Retinal pigment epithelial cell (primary cell): ENCODE data around the gene MPHOSPH8.
"Not testable (repeated sequence)": the region's sequence is repeated elsewhere in the genome, so short reads cannot be mapped to it uniquely, and the experiment has no call there.

Source experiments
- DNase-seq: peaks from one replicate; pipeline ENCODE4 v3.0.0-alpha.2; 2010; ENCODE audit warnings: low read depth
- H3K4me3 ChIP-seq: 2 replicates; pipeline ENCODE4 v1.5.1; 2011; ENCODE audit warnings: mild to moderate bottlenecking, low read length, control low read depth, moderate library complexity
- TF ChIP-seq, protein P1 (sequence below): conservative IDR thresholded peaks from 2 replicates; pipeline ENCODE4 v1.5.1; 2011; ENCODE audit warnings: low read depth, low read length, control low read depth, inconsistent platforms

Gene MPHOSPH8

DNA sequence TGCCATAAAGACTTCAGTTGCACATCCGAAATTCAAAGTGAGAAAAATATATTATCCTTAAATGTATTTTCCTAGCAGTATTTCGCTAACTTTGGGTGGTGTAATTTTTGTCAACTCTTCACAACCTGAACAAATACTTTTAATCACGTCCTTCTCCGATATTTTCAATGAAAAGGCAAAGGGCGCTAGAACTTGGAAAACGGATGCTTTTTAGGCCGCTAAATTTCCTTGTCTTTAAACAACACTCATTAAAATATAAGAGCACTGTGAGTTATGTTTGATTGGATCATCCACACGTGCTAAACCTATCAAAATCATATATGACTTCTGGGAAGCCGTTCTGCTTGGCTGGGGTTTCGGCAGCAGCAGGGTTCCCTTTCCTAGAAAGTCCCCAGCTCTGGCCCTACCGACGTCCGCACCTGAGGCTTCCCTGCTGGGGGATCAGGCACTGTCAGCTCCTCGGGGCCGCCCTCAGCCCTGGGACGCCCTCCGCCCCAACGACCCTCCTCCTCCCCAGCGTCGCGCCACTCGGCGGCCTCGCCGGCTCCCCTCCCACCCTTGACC lies 462 bp upstream of the MPHOSPH8 start:
- TF ChIP-seq, protein P1, sequence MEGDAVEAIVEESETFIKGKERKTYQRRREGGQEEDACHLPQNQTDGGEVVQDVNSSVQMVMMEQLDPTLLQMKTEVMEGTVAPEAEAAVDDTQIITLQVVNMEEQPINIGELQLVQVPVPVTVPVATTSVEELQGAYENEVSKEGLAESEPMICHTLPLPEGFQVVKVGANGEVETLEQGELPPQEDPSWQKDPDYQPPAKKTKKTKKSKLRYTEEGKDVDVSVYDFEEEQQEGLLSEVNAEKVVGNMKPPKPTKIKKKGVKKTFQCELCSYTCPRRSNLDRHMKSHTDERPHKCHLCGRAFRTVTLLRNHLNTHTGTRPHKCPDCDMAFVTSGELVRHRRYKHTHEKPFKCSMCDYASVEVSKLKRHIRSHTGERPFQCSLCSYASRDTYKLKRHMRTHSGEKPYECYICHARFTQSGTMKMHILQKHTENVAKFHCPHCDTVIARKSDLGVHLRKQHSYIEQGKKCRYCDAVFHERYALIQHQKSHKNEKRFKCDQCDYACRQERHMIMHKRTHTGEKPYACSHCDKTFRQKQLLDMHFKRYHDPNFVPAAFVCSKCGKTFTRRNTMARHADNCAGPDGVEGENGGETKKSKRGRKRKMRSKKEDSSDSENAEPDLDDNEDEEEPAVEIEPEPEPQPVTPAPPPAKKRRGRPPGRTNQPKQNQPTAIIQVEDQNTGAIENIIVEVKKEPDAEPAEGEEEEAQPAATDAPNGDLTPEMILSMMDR, result no peak
- H3K4me3 ChIP-seq, result peak overlapping the region; percentile 96

DNA sequence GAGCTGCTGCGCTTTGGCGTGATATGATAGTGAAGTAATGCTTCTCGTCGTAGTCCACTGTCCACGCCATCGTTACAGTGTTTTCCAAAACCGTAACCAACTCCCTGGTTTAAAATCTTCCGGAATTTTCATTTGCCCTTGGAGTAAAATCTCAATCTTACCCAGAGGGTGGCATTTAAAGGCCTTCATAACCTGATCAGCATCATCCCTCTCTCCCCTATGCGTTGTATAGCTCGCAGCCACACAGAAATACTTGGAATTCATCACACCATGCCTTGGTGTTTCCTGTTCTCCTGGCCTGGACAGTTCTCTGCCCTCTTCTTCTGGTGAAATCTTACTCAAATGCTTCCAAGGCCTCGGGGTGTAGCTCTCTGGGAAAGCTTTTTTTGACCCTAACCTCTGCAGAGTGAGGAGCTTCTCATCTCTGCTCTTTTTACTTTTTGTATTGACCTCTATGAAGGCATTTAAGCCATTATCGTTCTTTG lies 839 bp downstream of the MPHOSPH8 start:
- peak overlapping the region; percentile 96 for H3K4me3 ChIP-seq
- peak; percentile 13 for DNase-seq
- TF ChIP-seq, protein P1, result no peak

More for the DNA sequence above, 462 bp upstream of the MPHOSPH8 start:
- no peak for DNase-seq

DNA sequence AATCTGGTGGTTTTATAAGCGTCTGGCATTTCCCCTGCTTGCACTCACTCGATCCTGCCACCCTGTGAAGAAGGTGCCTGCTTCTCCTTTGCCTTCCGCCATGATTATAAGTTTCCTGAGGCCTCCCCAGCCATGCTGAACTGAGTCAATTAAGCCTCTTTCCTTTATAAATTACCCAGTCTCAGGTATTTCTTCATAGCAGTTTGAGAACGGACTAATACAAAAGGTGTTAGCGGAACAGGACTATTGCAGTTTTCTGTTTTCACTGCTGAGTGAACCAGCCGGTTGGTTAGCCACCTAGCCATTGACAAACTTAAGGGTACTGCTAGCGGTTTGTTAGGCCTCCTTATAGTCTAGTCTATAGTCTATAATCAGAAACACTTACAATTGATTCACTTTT lies 2.5 kb downstream of the MPHOSPH8 start:
- DNase-seq, H3K4me3 ChIP-seq: not testable (repeated sequence)

DNA sequence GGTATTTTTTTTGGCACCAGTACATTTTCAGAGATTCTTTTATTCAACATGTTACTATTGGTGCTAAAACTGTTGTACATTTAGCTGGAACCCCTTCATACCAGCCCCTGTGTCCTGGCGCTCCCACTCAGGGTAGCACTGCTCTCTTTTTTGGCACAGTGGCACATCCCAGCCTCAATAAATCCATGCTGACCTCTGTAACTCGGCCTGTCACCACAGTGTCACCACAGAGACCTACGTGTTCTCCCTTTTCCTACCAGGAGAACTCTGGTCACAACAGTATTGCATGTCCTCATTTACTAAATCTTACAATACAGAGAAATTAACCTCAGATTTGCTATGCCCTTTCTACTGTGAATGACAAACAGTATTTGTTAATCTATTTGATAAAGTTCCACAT lies 10.2 kb downstream of the MPHOSPH8 start:
- TF ChIP-seq, protein P1, result no peak
- DNase-seq, result no peak
- no peak overlapping the region for H3K4me3 ChIP-seq

DNA sequence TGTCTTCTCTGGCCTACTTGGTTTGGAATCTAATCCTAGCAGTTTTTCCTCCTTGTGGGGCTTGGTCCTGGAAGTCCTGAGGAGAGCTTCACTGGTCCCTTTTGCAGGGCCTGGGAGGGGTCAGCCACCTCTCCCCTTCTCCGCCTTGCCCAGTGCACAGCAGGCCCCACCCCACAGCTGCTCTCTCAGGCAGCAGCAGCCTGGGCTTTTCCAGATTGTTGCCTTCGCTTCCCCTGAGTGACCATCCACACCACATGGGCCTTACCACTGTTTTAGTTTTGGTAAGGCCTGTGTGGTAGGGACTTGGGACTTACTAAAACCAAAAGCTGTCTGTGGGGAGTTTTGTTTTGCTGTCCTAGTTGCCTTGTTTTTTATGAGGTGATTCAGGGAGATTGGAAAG lies 11.5 kb downstream of the MPHOSPH8 start:
- no peak for DNase-seq
- no peak overlapping the region for H3K4me3 ChIP-seq
- TF ChIP-seq, protein P1, result no peak

DNA sequence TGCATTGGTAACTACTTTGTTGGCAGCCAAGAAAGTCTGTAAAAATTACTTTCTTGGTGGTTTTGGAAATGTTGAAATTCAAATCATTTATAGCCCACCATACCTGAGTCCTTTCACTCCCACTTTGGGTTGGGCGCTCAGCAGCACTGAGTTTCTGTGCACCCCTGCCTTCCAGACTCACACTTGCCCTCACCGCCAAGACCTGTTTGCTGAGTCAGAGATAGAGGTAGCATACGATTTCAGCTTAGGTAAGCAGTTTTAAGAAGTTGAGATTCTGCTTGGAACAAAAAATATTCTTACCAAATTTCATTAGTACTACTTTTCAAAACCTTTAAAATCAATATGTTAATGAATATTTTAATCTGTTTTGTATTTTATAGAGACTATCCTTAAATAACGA lies 12.6 kb downstream of the MPHOSPH8 start:
- H3K4me3 ChIP-seq, result no peak overlapping the region
- TF ChIP-seq, protein P1, result no peak
- DNase-seq, result no peak

DNA sequence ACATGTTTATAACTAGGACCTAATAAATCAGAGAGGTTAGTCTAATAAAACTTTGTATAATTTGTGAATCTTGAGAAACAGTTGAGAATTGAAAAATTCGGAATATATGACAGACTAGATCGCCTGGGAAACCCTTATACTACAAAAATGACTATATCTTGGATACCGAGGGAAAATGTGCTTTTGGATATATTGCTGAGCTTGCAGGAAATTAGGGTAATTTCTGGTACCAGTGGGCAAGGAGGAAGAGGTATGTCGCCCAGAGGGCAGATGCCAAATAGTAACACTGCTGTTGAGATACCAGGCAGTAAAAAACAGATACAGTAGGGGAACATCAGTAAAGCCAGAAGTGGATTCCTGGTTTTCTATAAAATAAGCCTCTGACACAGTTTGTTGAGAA lies 17.3 kb downstream of the MPHOSPH8 start:
- no peak for DNase-seq
- no peak overlapping the region for H3K4me3 ChIP-seq
- TF ChIP-seq, protein P1, result no peak
